ENCODE results near the gene AKAP7.

GRCh38 chr6:131163886-131164285, 28.6 kb downstream of the AKAP7 start:
- TF ChIP-seq POLR2AphosphoS5 (IDR thresholded peaks at IDR 0.05): no peak
- TF ChIP-seq CTCF (IDR thresholded peaks at IDR 0.05): no peak
- no peak for TF ChIP-seq EP300 (IDR thresholded peaks at IDR 0.05)
- no peak for TF ChIP-seq POLR2A (IDR thresholded peaks at IDR 0.05)
